GM21381 (cell line): ENCODE results near the gene KRT2.

Experiments
- ATAC-seq: cut with Tn5 transposase; IDR thresholded peaks from one replicate; pipeline ENCODE4 v1.9.1; 2021; ENCODE audit warnings: mild to moderate bottlenecking, moderate library complexity; ENCODE audit not compliant: unreplicated experiment

Gene KRT2

GRCh38 chr12:52600475-52600874 is 51.5 kb downstream of the KRT2 start:
- ATAC-seq = no peak

DNA sequence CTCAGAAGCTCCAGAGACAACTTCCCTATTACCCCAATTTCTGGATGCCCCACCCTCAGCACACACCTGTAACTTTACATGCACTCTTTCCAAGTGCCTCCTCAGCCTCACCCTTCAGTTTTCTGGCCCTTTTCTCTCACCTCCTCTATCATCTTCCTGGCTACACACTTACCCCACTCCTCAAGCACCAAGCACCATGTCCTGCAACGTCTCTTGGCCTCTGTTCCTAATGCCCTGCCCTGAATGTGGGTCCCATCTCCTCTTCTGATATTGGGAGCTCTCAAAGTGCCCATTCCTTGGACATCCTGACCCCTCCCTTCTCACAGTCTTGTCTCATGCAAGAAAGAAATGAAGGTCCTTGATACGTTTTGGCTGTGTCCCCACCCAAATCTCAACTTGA is 51.9 kb downstream of the KRT2 start:
- no peak for ATAC-seq

- ATAC-seq = no peak
Measured at GRCh38 chr12:52598966-52599365, 53.0 kb downstream of the KRT2 start.
